Measurements from ENCODE around the gene OR1L1.

OR1L1 gene

GRCh38 chr9:122661416-122661815, at the start of gene OR1L1:
Gene OR1L1, plus strand, starts transcription at chr9:122661716. Its CDS starts 0 bp downstream, at chr9:122661716.
- DNase-seq: no peak

GRCh38 chr9:122614362-122614761, 47.2 kb upstream of the OR1L1 start, which contains the start of gene OR1Q1:
Gene OR1Q1, plus strand, starts transcription at chr9:122614738. Its CDS starts 0 bp downstream, at chr9:122614738.
- no peak for DNase-seq

GRCh38 chr9:122619996-122620395, 41.5 kb upstream of the OR1L1 start:
- no peak for DNase-seq

- no peak for DNase-seq
These were observed 19.3 kb upstream of the OR1L1 start for GRCh38 chr9:122642226-122642625.

- no peak for DNase-seq
These were observed 5.1 kb upstream of the OR1L1 start for GRCh38 chr9:122656378-122656777.

GRCh38 chr9:122657527-122657926, 4.0 kb upstream of the OR1L1 start, which contains the start of gene OR1B1:
Gene OR1B1, minus strand, starts transcription at chr9:122657627.
- no peak for DNase-seq

GRCh38 chr9:122672481-122672880, 11.0 kb downstream of the OR1L1 start:
- no peak for DNase-seq

- no peak for DNase-seq
These were observed 23.3 kb downstream of the OR1L1 start for GRCh38 chr9:122684851-122685250.

- peak in 1 of 3 donors; percentile 1 for DNase-seq
These were observed 34.2 kb downstream of the OR1L1 start for GRCh38 chr9:122695696-122696095.
